GM18870 (cell line): ENCODE data around the gene TNS1.
"Not testable (repeated sequence)": the region's sequence is repeated elsewhere in the genome, so short reads cannot be mapped to it uniquely, and the experiment has no call there.

Experiments used
- ATAC-seq: cut with Tn5 transposase; IDR thresholded peaks from one replicate; pipeline ENCODE4 v1.9.1; 2021; ENCODE audit warnings: moderate library complexity; ENCODE audit not compliant: unreplicated experiment

The TNS1 gene

GRCh38 chr2:218029366-218030360 is 26.9 kb upstream of the TNS1 start:
- ATAC-seq: no peak

- no peak for ATAC-seq
Observed at GRCh38 chr2:218028562-218029348, 26.0 kb upstream of the TNS1 start.

DNA sequence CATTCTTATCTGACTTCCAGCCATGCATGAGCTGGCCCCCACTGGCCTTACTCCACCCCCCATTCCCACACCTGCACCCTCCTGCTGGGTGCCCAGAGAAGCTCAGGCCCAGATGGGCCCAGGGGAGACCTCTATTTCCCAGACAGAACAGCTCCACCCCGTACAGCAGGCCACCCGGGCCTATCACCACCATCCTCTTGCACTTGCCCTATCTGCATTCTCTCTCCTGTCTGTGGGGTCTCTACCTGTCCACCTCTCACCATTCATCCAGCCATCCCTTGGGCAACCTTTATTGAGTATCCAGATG is 25.3 kb upstream of the TNS1 start:
- ATAC-seq: no peak

DNA sequence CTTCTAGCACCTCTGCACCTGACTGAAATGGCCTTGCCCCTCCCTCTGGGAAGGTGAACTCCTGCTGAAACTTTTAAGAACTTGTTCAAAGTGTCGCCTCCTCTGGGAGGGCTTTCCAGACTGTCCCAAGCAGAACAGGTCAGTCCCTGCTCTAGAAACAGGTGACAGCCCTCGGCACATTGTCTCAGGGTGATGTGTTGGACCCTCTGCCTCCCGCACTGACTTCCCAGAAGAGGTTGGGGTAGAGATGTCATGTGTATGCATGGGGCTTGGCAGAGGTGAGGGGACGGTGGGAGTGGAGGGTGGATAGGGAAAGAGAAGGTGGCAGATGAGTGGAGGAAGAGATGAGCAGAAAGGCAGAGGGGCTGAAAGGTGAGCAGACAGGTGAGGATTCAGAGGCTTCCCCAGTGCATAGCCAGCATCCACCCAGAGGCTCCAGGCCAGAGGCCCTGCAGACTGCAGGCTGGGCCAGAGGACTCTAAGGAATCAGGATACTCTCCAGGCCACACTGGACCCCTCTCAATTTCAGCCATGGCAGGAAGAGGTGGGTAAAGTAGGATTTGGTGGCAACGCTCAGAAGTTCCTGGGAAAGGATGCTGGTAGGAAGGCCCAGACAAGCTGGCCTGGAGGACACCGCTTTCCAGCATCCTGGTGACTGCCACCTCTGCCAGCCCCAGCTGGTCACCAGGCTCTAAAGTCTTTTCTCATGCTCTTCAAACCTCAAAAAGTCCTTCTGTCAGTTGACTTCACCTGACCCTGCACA is 24.8 kb upstream of the TNS1 start:
- no peak for ATAC-seq

- ATAC-seq: no peak
Observed at GRCh38 chr2:218026676-218027425, 24.1 kb upstream of the TNS1 start.

GRCh38 chr2:218026244-218026643 is 23.4 kb upstream of the TNS1 start:
- no peak for ATAC-seq

- no peak for ATAC-seq
Observed at GRCh38 chr2:218024871-218025270, 22.1 kb upstream of the TNS1 start.

- no peak for ATAC-seq
Observed at GRCh38 chr2:218024336-218024735, 21.5 kb upstream of the TNS1 start.

DNA sequence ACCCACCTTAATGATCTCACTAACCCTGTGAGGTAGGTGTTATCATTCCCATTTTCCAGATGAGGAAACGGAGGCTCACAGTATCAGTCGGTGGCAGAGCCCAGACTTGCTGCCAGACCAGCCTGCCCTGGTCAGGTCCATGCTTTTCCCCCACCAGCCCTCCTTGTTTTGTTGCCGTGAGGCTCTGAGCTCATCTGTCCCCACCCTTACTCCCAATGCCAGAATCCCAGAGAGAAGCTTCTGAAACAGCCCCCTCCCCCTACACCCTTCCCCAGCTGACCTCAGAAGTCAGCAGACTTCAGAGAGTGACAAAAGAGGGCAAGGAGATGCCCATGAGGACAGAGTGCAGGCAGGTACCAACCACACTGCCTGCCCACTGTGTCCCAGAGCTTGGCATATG is 20.8 kb upstream of the TNS1 start:
- no peak for ATAC-seq

DNA sequence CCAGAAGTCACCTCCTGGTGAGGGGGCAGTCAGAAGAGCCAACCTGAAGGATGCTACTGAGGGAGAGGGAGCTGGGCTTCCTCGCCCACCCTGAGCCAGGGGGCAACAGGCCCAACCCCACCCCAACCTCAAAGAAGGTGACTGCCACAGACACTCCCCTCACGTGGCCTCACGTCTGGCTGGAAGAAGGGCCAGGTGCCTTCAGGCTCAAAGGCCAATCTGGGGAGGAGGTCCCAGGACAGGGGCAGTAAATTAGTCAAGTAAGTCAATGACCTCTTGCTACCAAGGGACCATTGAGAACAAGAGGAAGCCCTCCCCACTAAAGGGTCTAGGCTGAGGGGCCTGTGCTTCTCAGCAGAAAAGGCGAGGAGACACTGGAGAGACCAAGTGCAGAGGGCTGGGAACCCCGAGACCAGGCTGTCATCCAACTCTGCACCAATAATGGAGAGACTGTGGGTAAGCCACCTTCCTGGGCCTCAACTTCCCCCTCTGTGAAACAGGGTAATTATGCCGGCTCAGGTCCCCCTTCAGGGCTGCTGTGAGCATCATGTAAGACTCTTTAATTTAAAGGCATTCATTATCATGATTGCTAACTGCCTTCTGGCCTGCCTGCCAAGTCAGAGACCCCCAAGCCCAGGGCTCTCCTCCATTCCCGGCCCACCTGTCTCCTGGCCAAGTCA is 20.2 kb upstream of the TNS1 start:
- no peak for ATAC-seq

GRCh38 chr2:218022131-218022850 is 19.5 kb upstream of the TNS1 start:
- ATAC-seq: no peak

- ATAC-seq: no peak
Observed at GRCh38 chr2:218021536-218022071, 18.8 kb upstream of the TNS1 start.

GRCh38 chr2:218020966-218021535 is 18.3 kb upstream of the TNS1 start:
- ATAC-seq: no peak

- ATAC-seq: no peak
Observed at GRCh38 chr2:218020281-218020680, 17.5 kb upstream of the TNS1 start.

DNA sequence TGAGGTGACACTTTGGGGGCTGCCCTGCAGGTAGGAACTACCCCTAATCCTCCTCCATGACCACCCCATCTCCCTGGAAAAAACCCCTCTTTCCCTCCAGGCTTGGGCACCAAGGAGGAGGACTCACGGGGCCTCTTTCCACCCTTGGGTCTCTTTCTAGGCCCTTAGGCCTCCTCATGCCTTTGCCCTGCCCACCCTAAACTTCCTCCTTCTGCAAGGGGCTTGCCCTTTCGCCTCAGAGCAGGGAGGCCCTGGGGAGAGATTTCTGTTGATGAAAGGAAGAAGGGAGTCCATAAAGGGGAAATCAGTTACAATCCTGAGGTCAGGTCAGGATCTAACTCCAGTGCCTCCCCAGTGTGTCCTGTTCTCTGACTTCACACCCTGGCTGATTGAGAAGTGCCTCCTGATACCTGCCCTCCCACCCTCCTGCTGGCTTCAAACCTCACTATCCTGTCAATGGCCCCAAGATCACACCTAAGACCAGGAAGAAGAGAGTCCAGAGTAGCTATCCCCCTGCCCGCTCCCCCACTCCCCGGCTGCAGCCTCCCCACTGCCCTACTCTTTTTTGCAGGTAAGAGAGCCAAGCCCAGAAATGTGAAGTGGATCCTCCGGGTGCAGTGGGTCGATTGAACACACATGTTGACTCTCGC is 16.7 kb upstream of the TNS1 start:
- ATAC-seq: no peak

DNA sequence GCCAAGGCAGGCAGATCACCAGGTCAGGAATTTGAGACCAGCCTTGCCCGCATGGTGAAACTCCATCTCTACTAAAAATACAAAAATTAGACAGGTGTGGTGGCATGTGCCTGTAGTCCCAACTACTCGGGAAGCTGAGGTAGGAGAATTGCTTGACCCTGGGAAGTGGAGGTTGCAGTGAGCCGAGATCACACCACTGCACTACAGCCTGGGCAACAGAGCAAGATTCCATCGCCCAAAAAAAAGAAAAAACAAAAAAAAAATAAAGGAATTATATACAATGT is 16.0 kb upstream of the TNS1 start:
- not testable (repeated sequence) for ATAC-seq

DNA sequence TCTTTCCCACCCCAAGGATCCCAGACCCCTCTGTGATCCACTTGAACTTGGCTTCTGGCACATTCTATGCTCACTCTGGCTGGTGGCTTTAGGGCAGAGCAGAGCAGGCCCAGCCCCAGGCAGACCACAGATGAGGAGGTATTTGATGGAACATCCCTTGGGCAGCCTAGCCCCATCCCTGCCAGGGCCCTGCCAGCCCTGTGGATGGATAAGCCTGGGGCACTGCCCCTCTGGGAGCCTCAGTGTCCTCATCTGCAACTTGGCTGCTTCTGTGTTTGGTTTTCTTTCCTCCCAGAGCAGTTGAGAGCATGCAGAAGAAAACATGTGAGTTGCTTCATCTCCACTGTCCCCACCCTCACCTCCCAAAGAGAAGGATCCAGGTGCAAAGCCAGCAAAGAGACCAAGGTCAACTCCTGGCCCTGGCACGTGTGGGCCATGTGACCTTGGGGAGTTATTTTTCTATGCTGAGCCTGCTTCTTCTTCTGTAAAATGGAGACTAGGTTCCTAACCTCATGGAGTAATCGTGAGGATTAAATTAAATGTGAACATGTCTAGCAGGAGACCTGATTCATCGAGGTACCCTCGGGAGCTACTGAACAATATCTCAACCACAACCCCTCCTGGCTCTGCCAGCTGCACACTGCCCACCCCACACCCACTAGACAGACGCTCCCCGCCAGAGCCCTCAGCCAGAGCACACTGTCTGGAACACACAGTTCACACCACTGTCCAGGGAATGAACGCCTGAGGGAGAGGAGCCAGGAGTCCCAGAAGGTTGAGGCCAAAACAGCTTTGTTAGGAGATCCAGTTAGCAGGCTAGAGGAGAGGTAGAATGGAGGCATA is 14.6 kb upstream of the TNS1 start:
- no peak for ATAC-seq

- ATAC-seq: no peak
Observed at GRCh38 chr2:218016810-218017209, 14.0 kb upstream of the TNS1 start.
